Vagina (tissue), 2 donors: ENCODE data around the gene SMG6. TPM values are rescaled to one million over a fixed set of nuclear protein-coding genes. Genes with fewer than 3 reads are reported as not detected.
A peak's percentile ranks its signal among the peaks of the same experiment; 100 is the strongest.

Source experiments
- DNase-seq, 2 donors: peaks; one replicate each; pipeline ENCODE4 v3.0.0-alpha.2; 2017; ENCODE audit errors: extremely low spot score in 2 of 2
- H3K27ac ChIP-seq: fragments of 200-600 bp; sonication (generic); one replicate; pipeline ENCODE4 v1.5.1; 2019
- H3K27me3 ChIP-seq: fragments of 200-600 bp; sonication (generic); one replicate; pipeline ENCODE4 v1.5.1; 2019
- H3K36me3 ChIP-seq, 2 donors: fragments of 200-600 bp; sonication (generic); one replicate each; pipeline ENCODE4 v1.5.1; 2017 to 2019
- H3K4me1 ChIP-seq: fragments of 200-600 bp; sonication (generic); one replicate; pipeline ENCODE4 v1.5.1; 2019
- H3K4me3 ChIP-seq, 2 donors: fragments of 200-600 bp; sonication (generic); 1 replicate in 1 of 2; 2 replicates in 1 of 2; pipeline ENCODE4 v1.5.1; 2016 to 2019
- H3K9me3 ChIP-seq: fragments of 200-600 bp; sonication (generic); one replicate; pipeline ENCODE4 v1.5.1; 2019
- POLR2A ChIP-seq, 2 donors: fragments of 450-650 bp; IDR thresholded peaks; one replicate each; pipeline ENCODE4 v1.6.1; 2017; ENCODE audit warnings: antibody characterized with exemption in 2 of 2, mild to moderate bottlenecking in 2 of 2, moderate library complexity in 2 of 2
- POLR2AphosphoS5 ChIP-seq, 2 donors: sonication (generic); formaldehyde crosslinking; IDR thresholded peaks; one replicate each; pipeline ENCODE4 v1.9.0; 2017; ENCODE audit warnings: antibody characterized with exemption in 2 of 2, mild to moderate bottlenecking in 2 of 2, low read depth in 1 of 2; ENCODE audit not compliant: insufficient read depth in 1 of 2
- intact Hi-C: fragments of 100-400 bp; cut with DNase I; formaldehyde crosslinking; loops from one replicate; pipeline ENCODE4 v1.15.1; 2023
- total RNA-seq: library from RNA; depleted of rRNA; stranded (reverse); fragments of >200 nt; gene quantifications from one replicate; pipeline ENCODE4 v1.2.3, GENCODE V29; 2016
- TF ChIP-seq, protein P1 (sequence below), 3 experiments: fragments of 450-650 bp in 2 of 3; fragments of 200-600 bp in 1 of 3; sonication (generic) in 1 of 3; IDR thresholded peaks; one replicate each; pipeline ENCODE4 v1.5.1; 2017 to 2019; ENCODE audit warnings: antibody characterized with exemption in 3 of 3, mild to moderate bottlenecking in 2 of 3, moderate library complexity in 2 of 3

The SMG6 gene
- total RNA-seq, 1 donor from 2014 or later = 46.2 TPM

DNA sequence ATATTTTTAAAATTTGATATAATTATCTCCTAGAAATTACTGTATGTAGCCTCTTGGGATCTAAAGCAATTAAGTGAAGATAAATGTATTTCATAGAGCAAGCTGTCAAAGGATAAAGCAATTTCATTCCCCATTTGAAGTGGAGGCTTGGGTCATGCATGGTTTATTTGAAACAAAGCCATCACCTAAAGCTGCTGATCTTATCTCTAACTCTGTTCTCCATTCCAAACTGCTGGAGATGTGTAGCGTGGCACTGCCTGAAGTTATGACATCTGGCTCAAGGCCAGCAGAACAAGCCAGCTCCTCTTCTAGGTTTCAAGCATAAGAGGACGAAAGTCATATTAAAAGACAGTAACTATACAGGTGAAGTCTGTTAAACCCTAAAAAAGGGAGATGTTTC, 164.8 kb downstream of the SMG6 start:
- Histone ChIP-seq H3K27me3 (no peaks in the 10 kb centered on the region), H3K36me3 (no peaks in the 10 kb centered on the region), H3K4me3 (no peak overlapping the region), H3K4me1 (peaks cover 47% of the 10 kb centered on the region), H3K27ac (peak overlapping the region; percentile 64), H3K9me3 (no peaks in the 10 kb centered on the region)
- no peak for DNase-seq
- intact Hi-C loops = no loop called here
- TF ChIP-seq, protein P1, sequence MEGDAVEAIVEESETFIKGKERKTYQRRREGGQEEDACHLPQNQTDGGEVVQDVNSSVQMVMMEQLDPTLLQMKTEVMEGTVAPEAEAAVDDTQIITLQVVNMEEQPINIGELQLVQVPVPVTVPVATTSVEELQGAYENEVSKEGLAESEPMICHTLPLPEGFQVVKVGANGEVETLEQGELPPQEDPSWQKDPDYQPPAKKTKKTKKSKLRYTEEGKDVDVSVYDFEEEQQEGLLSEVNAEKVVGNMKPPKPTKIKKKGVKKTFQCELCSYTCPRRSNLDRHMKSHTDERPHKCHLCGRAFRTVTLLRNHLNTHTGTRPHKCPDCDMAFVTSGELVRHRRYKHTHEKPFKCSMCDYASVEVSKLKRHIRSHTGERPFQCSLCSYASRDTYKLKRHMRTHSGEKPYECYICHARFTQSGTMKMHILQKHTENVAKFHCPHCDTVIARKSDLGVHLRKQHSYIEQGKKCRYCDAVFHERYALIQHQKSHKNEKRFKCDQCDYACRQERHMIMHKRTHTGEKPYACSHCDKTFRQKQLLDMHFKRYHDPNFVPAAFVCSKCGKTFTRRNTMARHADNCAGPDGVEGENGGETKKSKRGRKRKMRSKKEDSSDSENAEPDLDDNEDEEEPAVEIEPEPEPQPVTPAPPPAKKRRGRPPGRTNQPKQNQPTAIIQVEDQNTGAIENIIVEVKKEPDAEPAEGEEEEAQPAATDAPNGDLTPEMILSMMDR (IDR thresholded peaks at IDR 0.05) = no peak
- peak in 1 of 2 donors; percentile 10 for TF ChIP-seq POLR2AphosphoS5 (IDR thresholded peaks at IDR 0.05; ENCODE audit: insufficient read depth in 1 of 2, low read depth in 1 of 2)

DNA sequence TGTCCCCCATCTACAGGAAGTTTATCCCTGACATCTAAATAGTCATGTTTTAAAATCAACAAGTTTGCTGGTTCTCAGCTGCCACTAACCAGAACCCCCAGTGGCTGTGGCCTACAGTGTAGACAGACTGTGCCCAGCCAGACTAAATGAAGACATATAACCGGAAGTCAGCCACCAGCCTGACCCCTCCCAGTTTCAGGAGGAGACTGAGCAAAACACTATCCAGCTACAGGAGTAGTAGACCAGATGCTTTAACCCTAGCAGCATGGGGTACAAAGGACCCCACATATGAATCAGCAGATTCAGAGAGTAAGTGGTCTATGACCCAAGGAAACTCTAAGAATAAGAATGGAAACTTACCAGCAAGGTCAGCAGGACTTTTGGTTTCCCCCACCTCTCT, 165.3 kb downstream of the SMG6 start:
- intact Hi-C loops = no loop called here
- H3K9me3 ChIP-seq = no peaks in the 10 kb centered on the region
- TF ChIP-seq POLR2AphosphoS5 (IDR thresholded peaks at IDR 0.05; ENCODE audit: insufficient read depth in 1 of 2, low read depth in 1 of 2) (no peak), POLR2A (IDR thresholded peaks at IDR 0.05) (no peak)
- TF ChIP-seq, protein P1 (IDR thresholded peaks at IDR 0.05) = no peak
- no peak for DNase-seq
- H3K36me3 ChIP-seq = no peaks in the 10 kb centered on the region
- no peak overlapping the region for H3K4me3 ChIP-seq
- H3K27ac ChIP-seq = peak overlapping the region; percentile 64
- no peaks in the 10 kb centered on the region for H3K27me3 ChIP-seq
- H3K4me1 ChIP-seq = peaks cover 47% of the 10 kb centered on the region

DNA sequence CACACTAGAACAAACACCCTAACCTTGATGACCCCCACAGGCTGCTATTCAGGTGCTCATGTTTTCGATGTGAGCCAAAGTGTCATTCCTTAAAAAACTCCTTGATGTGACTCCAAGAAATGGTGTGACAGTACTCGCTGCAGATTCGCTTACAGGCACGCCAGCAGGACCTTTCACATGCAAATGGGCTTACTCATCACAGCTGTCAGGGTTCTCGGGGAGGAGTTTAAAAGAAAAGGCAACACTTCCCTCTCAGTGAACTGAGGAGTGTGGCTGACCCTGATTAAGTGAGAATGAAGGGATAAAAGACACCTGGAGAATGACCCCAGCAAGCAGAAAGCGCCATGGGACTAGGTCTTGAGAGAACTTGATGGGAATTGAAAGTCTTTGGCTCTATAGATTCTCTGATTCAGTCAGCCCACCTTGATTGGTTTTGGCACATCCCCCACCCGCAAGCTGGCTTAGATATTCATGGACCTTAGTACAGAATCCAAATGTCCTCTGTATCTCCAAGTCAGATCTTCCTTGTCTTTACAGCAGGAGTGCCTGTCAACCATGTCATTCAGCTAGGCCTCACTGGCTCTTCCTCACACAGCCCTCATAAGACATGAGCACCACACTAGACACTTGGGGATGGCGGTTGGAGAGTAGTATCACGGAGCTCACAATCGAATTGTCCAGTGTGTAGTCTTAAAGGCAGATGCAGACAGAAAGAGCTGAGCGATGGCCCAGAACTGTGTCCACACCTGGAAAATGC, 166.1 kb downstream of the SMG6 start:
- Histone ChIP-seq H3K4me3 (no peak overlapping the region), H3K27ac (peak overlapping the region; percentile 64), H3K4me1 (peaks cover 47% of the 10 kb centered on the region), H3K27me3 (no peaks in the 10 kb centered on the region), H3K36me3 (no peaks in the 10 kb centered on the region), H3K9me3 (no peaks in the 10 kb centered on the region)
- DNase-seq = no peak
- TF ChIP-seq POLR2A (IDR thresholded peaks at IDR 0.05) = no peak
- TF ChIP-seq, protein P1 (IDR thresholded peaks at IDR 0.05) = no peak
- TF ChIP-seq POLR2AphosphoS5 (IDR thresholded peaks at IDR 0.05; ENCODE audit: insufficient read depth in 1 of 2, low read depth in 1 of 2) = peak in 1 of 2 donors; percentile 74
- intact Hi-C loops = no loop called here

DNA sequence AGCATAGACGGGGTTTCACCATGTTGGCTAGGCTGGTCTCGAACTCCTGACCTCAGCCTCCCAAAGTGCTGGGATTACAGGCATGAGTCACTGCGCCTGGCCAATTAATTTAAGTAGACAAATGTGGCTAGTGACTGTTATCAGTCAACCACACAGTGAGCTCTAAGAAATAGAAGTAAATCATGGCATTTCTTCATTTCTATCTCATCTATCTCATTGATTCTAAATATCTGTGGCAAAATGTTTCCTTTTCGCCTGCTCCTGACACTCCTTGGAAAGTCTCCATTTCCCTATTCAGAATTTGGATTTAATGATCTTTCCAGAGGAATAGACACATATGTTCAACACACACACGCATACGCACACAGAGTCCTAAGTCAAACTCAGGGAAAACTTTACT, 167.3 kb downstream of the SMG6 start:
- no peaks in the 10 kb centered on the region for H3K9me3 ChIP-seq
- H3K27ac ChIP-seq = no peak overlapping the region
- no peak for DNase-seq
- H3K27me3 ChIP-seq = no peaks in the 10 kb centered on the region
- H3K4me3 ChIP-seq = no peak overlapping the region
- peaks cover 47% of the 10 kb centered on the region for H3K4me1 ChIP-seq
- TF ChIP-seq POLR2AphosphoS5 (IDR thresholded peaks at IDR 0.05; ENCODE audit: insufficient read depth in 1 of 2, low read depth in 1 of 2) = no peak
- TF ChIP-seq, protein P1 (IDR thresholded peaks at IDR 0.05) = no peak
- TF ChIP-seq POLR2A (IDR thresholded peaks at IDR 0.05) = no peak
- H3K36me3 ChIP-seq = no peaks in the 10 kb centered on the region
- intact Hi-C loops = no loop called here

DNA sequence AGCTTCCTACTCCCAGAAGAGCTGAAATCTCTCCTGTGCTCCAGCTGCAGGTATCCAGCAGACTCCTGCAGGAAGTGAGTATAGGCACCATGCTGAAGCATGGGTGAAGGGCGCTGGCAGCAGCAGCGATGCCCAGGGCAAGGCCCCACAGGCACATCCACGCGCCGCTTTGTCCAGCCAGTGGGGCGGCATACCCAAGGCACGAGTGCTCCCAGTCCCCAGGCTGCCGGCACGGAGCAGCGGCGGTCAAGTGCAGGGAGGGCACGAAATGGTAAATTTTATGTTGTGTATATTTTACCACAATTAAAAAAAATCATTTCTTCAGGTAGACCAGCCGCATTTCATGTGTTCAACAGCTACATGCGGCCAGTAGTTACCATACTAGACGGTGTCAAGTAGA, 175.6 kb downstream of the SMG6 start:
- intact Hi-C loops = no loop called here
- no peaks in the 10 kb centered on the region for H3K9me3 ChIP-seq
- DNase-seq = no peak
- H3K27me3 ChIP-seq = no peaks in the 10 kb centered on the region
- H3K36me3 ChIP-seq = no peaks in the 10 kb centered on the region
- no peak overlapping the region for H3K4me3 ChIP-seq
- no peak overlapping the region for H3K27ac ChIP-seq
- TF ChIP-seq, protein P1 (IDR thresholded peaks at IDR 0.05) = no peak
- TF ChIP-seq POLR2A (IDR thresholded peaks at IDR 0.05) = no peak
- TF ChIP-seq POLR2AphosphoS5 (IDR thresholded peaks at IDR 0.05; ENCODE audit: insufficient read depth in 1 of 2, low read depth in 1 of 2) = no peak
- H3K4me1 ChIP-seq = peaks cover 17% of the 10 kb centered on the region
